ENCODE measurements around the gene TRABD.

The TRABD gene

DNA sequence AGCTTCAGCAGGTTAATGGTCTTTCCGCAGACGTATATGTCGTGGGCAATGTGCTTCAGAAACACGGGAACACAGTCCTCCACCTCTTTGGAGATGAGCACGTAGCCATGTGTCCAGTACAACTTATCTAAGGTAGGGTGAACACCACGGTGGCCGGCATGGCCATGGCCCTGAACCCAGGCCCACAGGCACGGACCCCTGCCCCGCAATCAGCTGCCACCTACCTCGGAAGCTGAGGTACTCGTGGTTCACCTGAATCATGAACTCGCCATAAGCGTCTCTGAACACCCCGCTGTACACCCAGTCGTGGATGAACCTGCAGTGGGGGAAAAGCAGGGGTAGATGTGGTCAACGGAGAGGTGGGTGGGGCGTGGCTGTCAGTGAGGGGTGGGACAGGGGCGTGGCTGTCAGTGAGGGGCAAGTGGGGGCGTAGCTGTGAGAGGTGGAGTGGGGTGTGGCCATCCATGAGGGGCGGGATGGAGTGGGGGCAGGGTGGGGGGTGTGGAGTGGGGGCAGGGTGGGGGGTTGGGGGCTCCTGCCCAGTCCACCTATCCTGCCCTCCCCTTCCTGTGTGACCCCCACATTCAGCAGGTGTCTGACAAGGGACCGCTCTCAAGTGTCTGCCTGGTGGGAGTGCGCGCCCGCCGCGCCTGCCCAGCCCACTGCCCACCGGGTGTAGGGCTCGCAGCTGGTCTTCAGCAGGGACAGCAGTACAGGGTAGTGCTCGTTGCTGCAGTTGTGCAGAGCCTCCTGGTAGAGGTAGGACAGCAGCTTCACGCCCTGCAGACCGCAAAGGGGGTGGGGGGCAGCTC, 40.6 kb downstream of the TRABD start:
- TF ChIP-seq, protein P1, sequence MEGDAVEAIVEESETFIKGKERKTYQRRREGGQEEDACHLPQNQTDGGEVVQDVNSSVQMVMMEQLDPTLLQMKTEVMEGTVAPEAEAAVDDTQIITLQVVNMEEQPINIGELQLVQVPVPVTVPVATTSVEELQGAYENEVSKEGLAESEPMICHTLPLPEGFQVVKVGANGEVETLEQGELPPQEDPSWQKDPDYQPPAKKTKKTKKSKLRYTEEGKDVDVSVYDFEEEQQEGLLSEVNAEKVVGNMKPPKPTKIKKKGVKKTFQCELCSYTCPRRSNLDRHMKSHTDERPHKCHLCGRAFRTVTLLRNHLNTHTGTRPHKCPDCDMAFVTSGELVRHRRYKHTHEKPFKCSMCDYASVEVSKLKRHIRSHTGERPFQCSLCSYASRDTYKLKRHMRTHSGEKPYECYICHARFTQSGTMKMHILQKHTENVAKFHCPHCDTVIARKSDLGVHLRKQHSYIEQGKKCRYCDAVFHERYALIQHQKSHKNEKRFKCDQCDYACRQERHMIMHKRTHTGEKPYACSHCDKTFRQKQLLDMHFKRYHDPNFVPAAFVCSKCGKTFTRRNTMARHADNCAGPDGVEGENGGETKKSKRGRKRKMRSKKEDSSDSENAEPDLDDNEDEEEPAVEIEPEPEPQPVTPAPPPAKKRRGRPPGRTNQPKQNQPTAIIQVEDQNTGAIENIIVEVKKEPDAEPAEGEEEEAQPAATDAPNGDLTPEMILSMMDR (IDR thresholded peaks at IDR 0.05; ENCODE audit: low read depth, low read length) = no peak
- no peak overlapping the region for H3K4me3 ChIP-seq (replicated peaks in 1 of 2; ENCODE audit: low read depth in 2 of 2, low read length in 2 of 2)
- DNase-seq (ENCODE audit: low read depth in 2 of 2) = no peak

DNA sequence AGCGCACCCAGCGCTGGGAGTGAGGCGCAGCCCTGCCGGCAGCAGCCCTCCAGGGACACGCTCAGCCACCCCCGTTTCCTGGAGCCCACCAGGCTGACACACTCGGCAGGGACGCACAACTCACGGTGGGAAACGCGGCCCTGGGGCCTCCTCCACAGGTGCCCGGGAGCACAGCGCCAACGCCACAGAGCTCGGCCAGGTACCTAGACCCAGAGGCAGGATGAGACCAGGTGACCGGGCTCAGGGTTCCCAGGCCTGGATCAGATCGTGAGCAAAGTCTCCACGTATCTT, 41.1 kb downstream of the TRABD start:
- DNase-seq (ENCODE audit: low read depth in 2 of 2) = no peak
- H3K4me3 ChIP-seq (replicated peaks in 1 of 2; ENCODE audit: low read depth in 2 of 2, low read length in 2 of 2) = no peak overlapping the region
- TF ChIP-seq, protein P1 (IDR thresholded peaks at IDR 0.05; ENCODE audit: low read depth, low read length) = no peak

DNA sequence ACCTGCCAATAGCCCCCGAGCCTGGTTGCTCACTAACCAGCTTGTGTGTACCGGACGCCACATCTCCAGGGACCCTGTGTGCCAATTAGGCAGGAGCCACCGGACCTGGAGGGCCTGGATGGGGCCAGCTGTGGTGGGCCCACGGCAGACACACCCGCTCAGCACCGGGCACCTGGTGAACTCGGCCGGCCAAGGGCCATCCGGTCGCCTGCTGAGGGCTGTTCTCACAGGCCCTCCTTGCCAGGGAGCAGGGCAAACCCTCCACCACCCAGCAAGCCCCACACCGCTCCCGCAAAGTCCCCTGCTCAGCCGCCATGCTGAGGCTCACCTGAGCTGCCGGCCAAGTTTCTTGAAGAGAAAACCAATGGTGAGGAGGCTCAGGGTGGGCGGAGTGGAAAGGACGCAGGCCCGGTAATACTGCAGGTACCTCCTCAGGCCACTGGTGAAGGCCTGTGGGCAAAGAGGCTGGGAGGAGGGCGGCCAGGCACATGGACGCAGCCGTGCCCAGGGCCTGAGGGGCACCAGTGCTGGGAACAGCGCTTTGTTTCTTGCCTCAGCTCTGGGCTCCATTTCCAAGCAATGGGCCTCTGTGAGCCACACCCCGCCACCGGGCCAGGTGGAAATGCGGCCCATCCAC, 42.0 kb downstream of the TRABD start:
- no peak for DNase-seq (ENCODE audit: low read depth in 2 of 2)
- H3K4me3 ChIP-seq (replicated peaks in 1 of 2; ENCODE audit: low read depth in 2 of 2, low read length in 2 of 2) = no peak overlapping the region
- TF ChIP-seq, protein P1 (IDR thresholded peaks at IDR 0.05; ENCODE audit: low read depth, low read length) = no peak

DNA sequence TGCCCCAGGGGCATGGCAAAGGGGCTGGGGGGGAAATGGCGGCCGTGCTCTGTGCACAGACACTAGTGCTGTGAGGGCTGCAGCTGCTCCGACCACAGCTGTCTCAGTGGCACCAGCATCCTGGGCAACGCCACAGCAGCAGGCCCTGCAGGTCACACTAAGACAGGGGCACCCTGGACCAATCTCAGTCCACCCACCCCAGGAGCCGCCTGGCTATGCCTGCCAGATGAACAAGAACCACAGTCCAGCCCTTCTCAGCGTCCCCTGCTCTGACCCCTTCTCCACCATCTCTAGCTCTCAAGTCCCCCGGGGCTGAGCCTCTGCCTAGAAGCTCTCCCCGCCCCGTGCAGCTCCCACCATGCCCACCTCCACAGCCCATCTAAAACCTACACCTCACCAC, 42.7 kb downstream of the TRABD start:
- TF ChIP-seq, protein P1 (IDR thresholded peaks at IDR 0.05; ENCODE audit: low read depth, low read length) = no peak

DNA sequence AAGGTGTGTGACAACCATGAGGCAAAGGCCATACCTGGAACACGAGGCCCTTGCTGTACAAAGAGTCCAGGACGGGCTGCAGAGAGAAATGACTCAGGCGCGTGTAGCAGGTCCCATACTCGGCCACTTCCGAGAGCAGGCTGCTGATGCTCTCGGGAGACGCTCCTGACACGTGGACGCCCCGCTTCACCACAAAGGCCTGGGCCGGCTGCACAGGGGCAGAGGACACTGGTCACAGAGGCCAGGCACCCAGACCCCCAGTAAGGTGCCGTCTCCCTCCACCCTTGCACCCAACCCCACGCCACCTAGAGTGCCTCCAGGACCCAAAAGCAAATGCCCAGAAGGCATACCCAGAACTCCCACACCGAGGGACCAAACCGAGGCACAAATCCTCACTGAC, 43.7 kb downstream of the TRABD start:
- DNase-seq (ENCODE audit: low read depth in 2 of 2) = no peak
- TF ChIP-seq, protein P1 (IDR thresholded peaks at IDR 0.05; ENCODE audit: low read depth, low read length) = no peak
- H3K4me3 ChIP-seq (replicated peaks in 1 of 2; ENCODE audit: low read depth in 2 of 2, low read length in 2 of 2) = no peak overlapping the region

More for the DNA sequence above, 42.7 kb downstream of the TRABD start:
- H3K4me3 ChIP-seq (replicated peaks in 1 of 2; ENCODE audit: low read depth in 2 of 2, low read length in 2 of 2) = no peak overlapping the region
- DNase-seq (ENCODE audit: low read depth in 2 of 2) = no peak

DNA sequence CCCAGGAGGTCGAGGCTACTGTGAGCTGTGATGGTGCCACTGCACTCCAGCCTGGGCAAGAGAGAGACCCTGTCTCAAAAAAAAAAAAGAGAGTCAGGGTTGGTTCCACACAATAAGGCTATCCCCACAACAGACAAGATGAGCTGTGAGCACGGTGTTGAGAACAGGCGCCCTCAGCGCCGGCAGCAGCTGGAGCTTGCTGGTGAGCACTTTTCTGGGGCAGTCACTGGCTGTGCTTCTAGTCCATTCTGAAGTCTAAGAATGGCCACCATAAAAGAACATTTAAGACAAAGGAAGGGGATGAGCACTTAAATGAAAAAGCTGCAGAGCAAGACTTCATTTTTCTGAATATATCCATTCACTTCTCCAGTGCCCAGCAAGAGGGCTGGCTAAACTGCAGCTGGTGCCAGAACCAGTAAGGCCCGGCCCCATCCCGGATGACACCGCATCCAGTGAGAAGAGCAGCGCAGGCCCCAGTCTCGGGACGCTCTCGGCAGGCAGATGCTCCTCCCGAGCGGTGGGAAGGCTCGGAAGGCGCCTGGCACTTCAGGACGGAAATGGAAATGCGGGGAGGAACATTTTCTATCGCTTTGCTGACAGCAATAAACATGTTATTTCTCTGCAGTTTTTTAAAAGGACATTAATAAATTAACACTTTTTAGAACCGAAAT, 46.9 kb downstream of the TRABD start:
- no peak for DNase-seq (ENCODE audit: low read depth in 2 of 2)
- TF ChIP-seq, protein P1 (IDR thresholded peaks at IDR 0.05; ENCODE audit: low read depth, low read length) = no peak
- no peak overlapping the region for H3K4me3 ChIP-seq (replicated peaks in 1 of 2; ENCODE audit: low read depth in 2 of 2, low read length in 2 of 2)

All from cardiac fibroblast (primary cell).